Measurements from ENCODE around the gene DNAH12.
"Not testable (repeated sequence)": the region's sequence is repeated elsewhere in the genome, so short reads cannot be mapped to it uniquely, and the experiment has no call there.

DNAH12 gene

DNA sequence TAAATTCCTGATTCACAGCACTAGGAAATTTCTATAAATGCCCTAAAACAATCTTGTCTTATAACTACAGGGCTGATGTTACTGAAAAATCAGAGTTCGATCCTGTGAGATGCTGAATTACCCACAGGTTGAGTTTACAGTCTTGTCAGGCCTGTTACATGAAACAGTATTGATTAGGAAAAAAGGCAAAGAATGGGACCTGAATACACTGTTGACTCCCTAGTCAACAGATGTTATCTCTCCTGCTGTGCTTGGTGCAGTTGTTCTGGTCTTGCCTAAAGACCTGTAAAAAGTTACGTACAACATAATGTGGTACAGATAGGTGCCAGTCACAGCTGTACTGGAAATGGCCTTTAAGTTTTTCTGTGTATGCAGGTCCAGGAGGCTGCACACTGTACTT is 160.3 kb downstream of the DNAH12 start:
- no peak for TF ChIP-seq ZFX (IDR thresholded peaks at IDR 0.05; ENCODE audit: borderline replicate concordance)
- TF ChIP-seq, protein P1, sequence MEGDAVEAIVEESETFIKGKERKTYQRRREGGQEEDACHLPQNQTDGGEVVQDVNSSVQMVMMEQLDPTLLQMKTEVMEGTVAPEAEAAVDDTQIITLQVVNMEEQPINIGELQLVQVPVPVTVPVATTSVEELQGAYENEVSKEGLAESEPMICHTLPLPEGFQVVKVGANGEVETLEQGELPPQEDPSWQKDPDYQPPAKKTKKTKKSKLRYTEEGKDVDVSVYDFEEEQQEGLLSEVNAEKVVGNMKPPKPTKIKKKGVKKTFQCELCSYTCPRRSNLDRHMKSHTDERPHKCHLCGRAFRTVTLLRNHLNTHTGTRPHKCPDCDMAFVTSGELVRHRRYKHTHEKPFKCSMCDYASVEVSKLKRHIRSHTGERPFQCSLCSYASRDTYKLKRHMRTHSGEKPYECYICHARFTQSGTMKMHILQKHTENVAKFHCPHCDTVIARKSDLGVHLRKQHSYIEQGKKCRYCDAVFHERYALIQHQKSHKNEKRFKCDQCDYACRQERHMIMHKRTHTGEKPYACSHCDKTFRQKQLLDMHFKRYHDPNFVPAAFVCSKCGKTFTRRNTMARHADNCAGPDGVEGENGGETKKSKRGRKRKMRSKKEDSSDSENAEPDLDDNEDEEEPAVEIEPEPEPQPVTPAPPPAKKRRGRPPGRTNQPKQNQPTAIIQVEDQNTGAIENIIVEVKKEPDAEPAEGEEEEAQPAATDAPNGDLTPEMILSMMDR (IDR thresholded peaks at IDR 0.05) = no peak

DNA sequence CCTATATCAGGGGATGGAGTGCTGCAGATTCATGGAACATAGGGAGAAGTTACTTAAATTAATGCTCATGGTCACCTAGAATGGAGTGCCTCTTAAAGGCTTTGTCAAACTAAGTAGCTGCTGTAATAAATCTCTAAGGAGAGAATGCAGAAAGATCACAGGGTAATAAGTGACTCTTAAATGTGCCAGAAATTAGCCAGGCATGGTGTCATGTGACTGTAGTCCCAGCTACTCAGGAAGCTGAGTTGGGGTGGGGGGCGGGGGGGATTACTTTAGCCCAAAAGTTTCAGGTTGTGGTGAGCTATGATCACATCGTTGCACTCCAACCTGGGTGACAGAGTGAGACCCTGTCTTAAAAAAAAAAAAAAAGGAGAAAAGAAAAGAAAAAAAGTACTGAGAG is 160.7 kb downstream of the DNAH12 start:
- TF ChIP-seq ZFX (IDR thresholded peaks at IDR 0.05; ENCODE audit: borderline replicate concordance) = no peak
- TF ChIP-seq, protein P1 (IDR thresholded peaks at IDR 0.05) = no peak
- no peak overlapping the region for H3K27ac ChIP-seq

More for the DNA sequence above, 160.3 kb downstream of the DNAH12 start:
- no peak overlapping the region for H3K27ac ChIP-seq

DNA sequence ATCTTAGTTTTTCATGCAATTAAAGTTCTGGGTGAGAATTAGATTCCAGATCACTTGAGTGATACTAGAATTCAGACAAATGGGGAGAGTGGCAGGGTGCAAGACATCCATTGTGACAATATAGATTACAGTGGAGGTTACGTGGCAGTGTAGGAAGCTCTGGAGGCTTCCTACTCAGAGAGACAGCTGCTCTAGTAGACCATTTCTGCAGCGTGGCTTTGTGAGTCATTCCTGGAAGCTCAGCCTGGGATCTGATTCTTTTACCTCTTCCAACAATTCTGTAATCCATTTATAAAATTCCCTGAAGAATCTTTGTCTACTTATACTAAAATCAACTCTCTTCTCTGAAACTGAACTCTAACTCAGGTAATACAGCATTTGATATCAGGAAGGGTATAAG is 161.2 kb downstream of the DNAH12 start:
- no peak overlapping the region for H3K27ac ChIP-seq
- TF ChIP-seq, protein P1 (IDR thresholded peaks at IDR 0.05) = no peak
- TF ChIP-seq ZFX (IDR thresholded peaks at IDR 0.05; ENCODE audit: borderline replicate concordance) = no peak

DNA sequence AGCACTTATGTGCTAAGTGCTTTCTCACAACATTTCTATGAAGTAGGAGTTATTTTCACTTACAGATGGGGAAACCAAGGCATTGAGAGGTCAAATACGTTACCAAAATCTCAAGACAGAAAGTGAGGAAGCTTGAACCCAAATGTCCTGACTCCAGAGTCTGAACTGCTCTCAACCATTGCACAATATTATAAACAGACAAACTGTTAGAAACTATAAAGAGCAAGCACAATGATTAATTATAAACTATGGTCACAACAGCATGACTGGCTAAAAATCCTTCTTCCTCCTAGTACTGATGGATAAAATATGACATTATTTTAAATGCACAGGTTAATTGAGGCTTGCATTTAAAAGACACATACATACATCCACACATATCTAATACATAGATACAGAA is 173.8 kb downstream of the DNAH12 start:
- TF ChIP-seq, protein P1 (IDR thresholded peaks at IDR 0.05) = no peak
- TF ChIP-seq ZFX (IDR thresholded peaks at IDR 0.05; ENCODE audit: borderline replicate concordance) = no peak
- no peak overlapping the region for H3K27ac ChIP-seq

DNA sequence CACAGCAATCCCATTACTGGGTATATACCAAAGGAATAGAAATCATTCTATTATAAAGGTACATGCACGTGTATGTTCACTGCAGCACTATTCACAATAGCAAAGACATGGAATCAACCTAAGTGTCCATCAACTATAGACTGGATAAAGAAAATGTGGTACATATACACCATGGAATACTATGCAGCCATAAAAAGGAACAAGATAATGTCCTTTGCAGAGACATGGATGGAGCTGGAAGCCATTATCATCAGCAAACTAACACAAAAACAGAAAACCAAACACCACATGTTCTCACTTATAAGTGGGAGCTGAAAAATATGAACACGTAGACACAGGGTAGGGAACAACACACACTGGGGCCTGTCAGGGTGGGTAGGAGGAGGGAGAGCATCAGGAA is 179.1 kb downstream of the DNAH12 start:
- H3K27ac ChIP-seq = not testable (repeated sequence)

DNA sequence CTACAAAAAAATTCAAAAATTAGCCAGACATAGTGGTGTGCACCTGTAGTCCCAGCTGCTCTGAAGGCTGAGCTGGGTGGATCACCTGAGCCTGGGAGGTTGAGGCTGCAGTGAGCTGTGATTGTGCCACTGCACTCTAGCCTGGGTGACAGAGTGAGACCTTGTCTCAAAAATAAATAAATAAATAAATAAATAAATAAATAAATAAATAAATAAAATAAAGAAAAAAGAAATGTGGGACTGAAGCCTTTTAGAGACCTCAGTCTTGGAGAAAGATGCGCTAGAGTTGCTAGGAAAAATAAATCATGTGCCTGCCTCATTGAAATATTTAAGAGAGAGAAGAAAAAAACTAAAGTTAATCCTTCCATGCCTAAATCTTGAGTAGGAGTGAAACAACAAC is 187.9 kb downstream of the DNAH12 start:
- not testable (repeated sequence) for H3K27ac ChIP-seq

DNA sequence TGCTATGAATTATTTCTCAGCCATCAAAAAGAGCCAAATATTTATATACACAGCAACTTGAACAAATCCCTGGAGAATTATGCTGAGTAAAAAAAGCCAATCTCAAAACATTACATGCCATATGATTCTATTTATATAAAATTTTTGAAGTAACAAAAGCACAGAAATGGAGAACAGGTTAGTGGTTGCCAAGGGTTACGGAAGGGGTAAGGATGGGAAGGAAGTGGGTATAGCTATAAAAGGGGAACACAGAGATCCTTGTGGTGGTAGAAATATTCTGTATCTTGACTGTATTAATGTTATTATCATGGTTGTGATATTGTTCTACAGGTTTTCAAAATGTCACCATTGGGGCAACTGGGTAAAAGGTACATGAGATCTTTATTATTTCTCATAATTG is 189.4 kb downstream of the DNAH12 start:
- TF ChIP-seq, protein P1 (IDR thresholded peaks at IDR 0.05) = no peak
- no peak for TF ChIP-seq ZFX (IDR thresholded peaks at IDR 0.05; ENCODE audit: borderline replicate concordance)
- H3K27ac ChIP-seq = no peak overlapping the region

DNA sequence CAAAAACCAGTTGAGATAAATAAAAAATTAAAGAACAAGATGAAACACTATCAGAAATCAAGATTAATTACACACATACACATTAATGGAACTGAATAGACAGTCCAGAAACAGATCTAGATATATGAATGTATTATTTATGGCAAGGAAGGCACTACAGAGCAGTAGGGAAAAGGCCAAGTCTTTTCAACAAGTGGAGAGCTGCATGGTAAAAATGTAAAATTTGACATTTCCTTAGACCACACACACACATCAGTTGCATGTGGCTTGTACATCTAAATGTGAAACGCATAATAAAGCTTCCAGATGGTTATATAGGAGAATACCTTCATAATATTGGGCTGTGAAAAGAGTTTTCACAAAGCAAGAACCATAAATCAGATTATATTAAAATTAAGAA is 193.9 kb downstream of the DNAH12 start:
- H3K27ac ChIP-seq = no peak overlapping the region
- TF ChIP-seq, protein P1 (IDR thresholded peaks at IDR 0.05) = no peak
- TF ChIP-seq ZFX (IDR thresholded peaks at IDR 0.05; ENCODE audit: borderline replicate concordance) = no peak

DNA sequence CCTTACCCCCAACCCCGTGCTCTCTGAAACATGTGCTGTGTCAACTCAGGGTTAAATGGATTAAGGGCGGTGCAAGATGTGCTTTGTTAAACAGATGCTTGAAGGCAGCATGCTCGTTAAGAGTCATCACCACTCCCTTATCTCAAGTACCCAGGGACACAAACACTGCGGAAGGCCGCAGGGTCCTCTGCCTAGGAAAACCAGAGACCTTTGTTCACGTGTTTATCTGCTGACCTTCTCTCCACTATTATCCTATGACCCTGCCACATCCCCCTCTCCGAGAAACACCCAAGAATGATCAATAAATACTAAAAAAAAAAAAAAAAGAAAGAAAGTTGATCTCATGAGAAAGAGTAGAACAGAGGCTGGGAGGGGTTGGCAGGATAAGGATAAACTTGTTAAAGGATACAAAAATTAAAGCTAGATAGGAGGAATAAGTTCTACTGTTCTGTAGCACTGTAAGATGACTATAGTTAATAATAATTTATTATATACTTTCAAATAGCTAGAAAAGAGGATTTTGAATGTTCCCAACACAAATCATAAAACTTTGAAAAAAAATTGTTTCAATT is 205.0 kb downstream of the DNAH12 start:
- H3K27ac ChIP-seq = not testable (repeated sequence)

DNA sequence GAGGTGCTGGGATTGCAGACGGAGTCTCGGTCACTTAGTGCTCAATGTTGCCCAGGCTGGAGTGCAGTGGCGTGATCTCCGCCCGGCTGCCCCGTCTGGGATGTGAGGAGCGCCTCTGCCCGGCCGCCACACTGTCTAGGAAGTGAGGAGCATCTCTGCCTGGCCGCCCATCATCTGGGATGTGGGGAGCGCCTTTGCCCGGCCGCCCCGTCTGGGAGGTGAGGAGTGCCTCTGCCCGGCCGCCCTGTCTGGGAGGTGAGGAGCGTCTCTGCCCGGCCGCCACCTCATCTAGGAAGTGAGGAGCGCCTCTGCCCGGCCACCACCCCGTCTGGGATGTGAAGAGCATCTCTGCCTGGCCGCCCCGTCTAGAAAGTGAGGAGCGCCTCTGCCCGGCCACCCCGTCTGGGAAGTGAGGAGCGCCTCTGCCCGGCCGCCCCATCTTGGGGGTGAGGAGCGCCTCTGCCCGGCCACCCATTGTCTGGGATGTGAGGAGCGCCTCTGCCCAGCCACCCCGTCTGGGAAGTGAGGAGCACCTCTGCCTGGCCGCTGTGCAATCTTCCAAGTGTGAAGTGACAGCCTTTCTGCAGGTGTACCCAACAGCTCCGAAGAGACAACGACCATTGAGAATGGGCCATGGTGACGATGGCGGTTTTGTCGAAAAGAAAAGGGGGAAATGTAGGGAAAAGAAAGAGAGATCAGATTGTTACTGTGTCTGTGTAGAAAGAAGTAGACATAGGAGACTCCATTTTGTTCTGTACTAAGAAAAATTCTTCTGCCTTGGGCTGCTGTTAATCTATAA is 205.7 kb downstream of the DNAH12 start:
- H3K27ac ChIP-seq = not testable (repeated sequence)

Data from 22Rv1 (cell line).